Measurements from ENCODE around the gene LEMD3. TPM values are rescaled to one million over a fixed set of nuclear protein-coding genes. Genes with fewer than 3 reads are reported as not detected.
"Not testable (repeated sequence)": the region's sequence is repeated elsewhere in the genome, so short reads cannot be mapped to it uniquely, and the experiment has no call there.

The LEMD3 gene
- total RNA-seq, 2 experiments from 2014 or later: 67.1 to 68.8 TPM

DNA sequence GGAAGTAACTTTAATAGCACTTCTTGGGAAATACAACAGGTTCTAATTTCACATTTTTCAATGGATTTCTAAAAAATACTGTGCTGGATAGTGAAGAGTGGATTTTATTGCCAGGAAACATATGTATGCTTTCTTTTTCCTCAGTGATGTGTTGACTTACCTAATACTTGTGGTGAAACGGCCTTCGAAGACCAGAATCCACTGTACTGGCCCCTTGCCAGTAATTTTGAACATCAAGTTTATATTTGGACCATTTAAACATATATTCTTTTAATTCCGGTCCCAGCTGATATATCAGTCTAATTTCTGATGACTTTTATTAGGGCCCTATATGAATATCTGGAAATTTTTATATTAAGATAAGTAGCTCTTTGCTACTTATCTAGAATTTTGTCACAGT is 110.9 kb downstream of the LEMD3 start:
- H3K36me3 Mint-ChIP-seq (ENCODE audit: low read depth): no peaks in the 10 kb centered on the region
- H3K9me3 Mint-ChIP-seq: no peaks in the 10 kb centered on the region
- no peaks in the 10 kb centered on the region for H3K9me3 ChIP-seq (ENCODE audit: control insufficient read depth in 1 of 2, insufficient read depth in 1 of 2, low read length in 2 of 2)
- peaks cover 7% of the 10 kb centered on the region for H3K4me1 ChIP-seq (ENCODE audit: insufficient read depth, low read length)
- ATAC-seq (ENCODE audit: poor library complexity) (no peak), DNase-seq (no peak)
- no peaks in the 10 kb centered on the region for H3K36me3 ChIP-seq (ENCODE audit: insufficient read depth, low read length)
- CTCF ChIA-PET: no interaction called here
- H3K4me3 Mint-ChIP-seq: no peak overlapping the region
- H3K4me1 Mint-ChIP-seq (ENCODE audit: low read depth): peaks cover 5% of the 10 kb centered on the region
- no peak overlapping the region for H3K27ac ChIP-seq (ENCODE audit: low read depth in 1 of 2, low read length in 2 of 2)
- H3K27me3 Mint-ChIP-seq: peaks cover 67% of the 10 kb centered on the region
- POLR2A ChIA-PET: no interaction called here
- intact Hi-C loops (cut with DNase I, micrococcal nuclease): no loop called here
- H3K27me3 ChIP-seq (ENCODE audit: control insufficient read depth in 1 of 2, insufficient read depth in 2 of 2, low read length in 2 of 2): peaks cover 19 to 39% of the 10 kb centered on the region in 2 experiments
- H3K27ac Mint-ChIP-seq: no peak overlapping the region
- TF ChIP-seq, protein P1, sequence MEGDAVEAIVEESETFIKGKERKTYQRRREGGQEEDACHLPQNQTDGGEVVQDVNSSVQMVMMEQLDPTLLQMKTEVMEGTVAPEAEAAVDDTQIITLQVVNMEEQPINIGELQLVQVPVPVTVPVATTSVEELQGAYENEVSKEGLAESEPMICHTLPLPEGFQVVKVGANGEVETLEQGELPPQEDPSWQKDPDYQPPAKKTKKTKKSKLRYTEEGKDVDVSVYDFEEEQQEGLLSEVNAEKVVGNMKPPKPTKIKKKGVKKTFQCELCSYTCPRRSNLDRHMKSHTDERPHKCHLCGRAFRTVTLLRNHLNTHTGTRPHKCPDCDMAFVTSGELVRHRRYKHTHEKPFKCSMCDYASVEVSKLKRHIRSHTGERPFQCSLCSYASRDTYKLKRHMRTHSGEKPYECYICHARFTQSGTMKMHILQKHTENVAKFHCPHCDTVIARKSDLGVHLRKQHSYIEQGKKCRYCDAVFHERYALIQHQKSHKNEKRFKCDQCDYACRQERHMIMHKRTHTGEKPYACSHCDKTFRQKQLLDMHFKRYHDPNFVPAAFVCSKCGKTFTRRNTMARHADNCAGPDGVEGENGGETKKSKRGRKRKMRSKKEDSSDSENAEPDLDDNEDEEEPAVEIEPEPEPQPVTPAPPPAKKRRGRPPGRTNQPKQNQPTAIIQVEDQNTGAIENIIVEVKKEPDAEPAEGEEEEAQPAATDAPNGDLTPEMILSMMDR (IDR thresholded peaks at IDR 0.05): no peak
- H3K4me3 ChIP-seq (ENCODE audit: low read length): no peak overlapping the region

DNA sequence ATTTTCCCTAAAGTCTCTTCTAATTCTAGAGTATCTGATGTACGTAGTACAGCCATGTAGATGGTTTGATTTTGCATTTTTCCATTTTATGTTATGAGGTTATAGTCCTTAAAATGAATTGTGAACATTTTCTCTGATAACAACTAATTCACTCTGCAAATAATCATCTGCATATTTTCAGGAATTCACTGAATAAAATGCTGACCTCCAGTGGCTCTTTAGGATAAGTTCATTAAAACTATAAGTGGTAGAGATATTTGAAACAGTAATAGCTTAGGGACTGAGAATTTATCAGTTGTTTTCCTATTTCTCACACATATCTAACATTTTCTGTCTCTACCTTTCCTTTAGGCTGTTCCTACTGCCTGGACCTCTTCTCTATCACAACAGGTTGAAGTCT is 113.5 kb downstream of the LEMD3 start:
- no peaks in the 10 kb centered on the region for H3K9me3 ChIP-seq (ENCODE audit: control insufficient read depth in 1 of 2, insufficient read depth in 1 of 2, low read length in 2 of 2)
- CTCF ChIA-PET: no interaction called here
- Mint-ChIP-seq H3K36me3 (ENCODE audit: low read depth) (no peaks in the 10 kb centered on the region), H3K4me1 (ENCODE audit: low read depth) (peaks cover 5% of the 10 kb centered on the region), H3K9me3 (no peaks in the 10 kb centered on the region), H3K4me3 (no peak overlapping the region), H3K27ac (no peak overlapping the region), H3K27me3 (peaks cover 52% of the 10 kb centered on the region)
- no peak overlapping the region for H3K4me3 ChIP-seq (ENCODE audit: low read length)
- TF ChIP-seq, protein P1 (IDR thresholded peaks at IDR 0.05): no peak
- peaks cover 7% of the 10 kb centered on the region for H3K4me1 ChIP-seq (ENCODE audit: insufficient read depth, low read length)
- intact Hi-C loops (cut with DNase I, micrococcal nuclease): no loop called here
- POLR2A ChIA-PET: no interaction called here
- H3K27ac ChIP-seq (ENCODE audit: low read depth in 1 of 2, low read length in 2 of 2): no peak overlapping the region
- ATAC-seq (ENCODE audit: poor library complexity) (no peak), DNase-seq (no peak)
- H3K27me3 ChIP-seq (ENCODE audit: control insufficient read depth in 1 of 2, insufficient read depth in 2 of 2, low read length in 2 of 2): peaks cover 10 to 21% of the 10 kb centered on the region in 2 experiments
- H3K36me3 ChIP-seq (ENCODE audit: insufficient read depth, low read length): no peaks in the 10 kb centered on the region

DNA sequence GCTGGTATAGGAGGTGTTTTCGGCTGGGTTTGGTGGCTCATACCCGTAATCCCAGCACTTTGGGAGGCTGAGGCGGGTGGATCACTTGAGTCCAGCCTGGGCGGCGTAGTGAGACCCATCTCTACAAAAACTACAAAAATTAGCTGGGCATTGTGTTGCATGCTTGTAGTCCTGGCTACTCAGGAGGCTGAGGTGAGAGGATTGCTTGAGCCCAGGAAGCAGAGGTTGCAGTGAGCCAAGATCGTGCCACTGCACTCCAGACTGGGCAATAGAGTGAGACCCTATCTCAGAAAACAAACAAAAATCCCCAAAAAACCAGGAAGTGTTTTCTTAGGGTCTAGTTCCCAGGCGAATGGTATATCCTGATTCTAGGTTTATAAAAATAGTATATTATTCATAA is 116.1 kb downstream of the LEMD3 start:
- H3K27ac Mint-ChIP-seq; H3K27ac ChIP-seq (ENCODE audit: low read depth in 1 of 2, low read length in 2 of 2); H3K4me1 ChIP-seq (ENCODE audit: insufficient read depth, low read length); H3K9me3 Mint-ChIP-seq; H3K9me3 ChIP-seq (ENCODE audit: control insufficient read depth in 1 of 2, insufficient read depth in 1 of 2, low read length in 2 of 2); H3K36me3 Mint-ChIP-seq (ENCODE audit: low read depth); H3K4me3 ChIP-seq (ENCODE audit: low read length); H3K27me3 ChIP-seq (ENCODE audit: control insufficient read depth in 1 of 2, insufficient read depth in 2 of 2, low read length in 2 of 2); POLR2A ChIA-PET; H3K4me3 Mint-ChIP-seq; H3K4me1 Mint-ChIP-seq (ENCODE audit: low read depth); H3K36me3 ChIP-seq (ENCODE audit: insufficient read depth, low read length); ATAC-seq (ENCODE audit: poor library complexity); CTCF ChIA-PET; DNase-seq; intact Hi-C loops (cut with DNase I, micrococcal nuclease): not testable (repeated sequence)
- peaks cover 35% of the 10 kb centered on the region for H3K27me3 Mint-ChIP-seq

DNA sequence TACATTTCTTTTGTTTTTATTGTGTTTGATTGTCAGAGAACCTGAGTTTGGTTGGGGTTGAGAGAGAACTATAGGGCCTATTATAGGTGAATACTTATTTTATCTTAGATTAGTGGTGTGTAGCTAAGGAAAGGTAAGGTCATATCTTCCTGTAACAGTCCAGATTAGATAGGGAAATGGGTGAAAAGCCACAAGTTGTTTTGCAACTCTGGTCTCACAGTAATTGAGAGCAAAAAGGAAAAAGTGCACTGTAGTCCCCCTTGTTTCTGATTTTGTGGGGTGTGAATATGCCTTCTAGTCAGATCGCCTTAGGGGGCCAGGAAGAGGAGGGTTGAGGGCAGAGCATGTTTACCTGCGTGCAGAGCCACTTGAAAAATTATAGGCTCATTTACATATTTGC is 118.0 kb downstream of the LEMD3 start:
- Histone ChIP-seq H3K27ac (ENCODE audit: low read depth in 1 of 2, low read length in 2 of 2) (no peak overlapping the region), H3K4me3 (ENCODE audit: low read length) (no peak overlapping the region), H3K4me1 (ENCODE audit: insufficient read depth, low read length) (no peaks in the 10 kb centered on the region), H3K36me3 (ENCODE audit: insufficient read depth, low read length) (no peaks in the 10 kb centered on the region), H3K27me3 (ENCODE audit: control insufficient read depth in 1 of 2, insufficient read depth in 2 of 2, low read length in 2 of 2) (peaks cover 0 to 5% of the 10 kb centered on the region in 2 experiments), H3K9me3 (ENCODE audit: control insufficient read depth in 1 of 2, insufficient read depth in 1 of 2, low read length in 2 of 2) (no peaks in the 10 kb centered on the region)
- Mint-ChIP-seq H3K4me3 (no peak overlapping the region), H3K27ac (no peak overlapping the region), H3K36me3 (ENCODE audit: low read depth) (no peaks in the 10 kb centered on the region), H3K4me1 (ENCODE audit: low read depth) (no peaks in the 10 kb centered on the region), H3K9me3 (no peaks in the 10 kb centered on the region), H3K27me3 (peaks cover 19% of the 10 kb centered on the region)
- CTCF ChIA-PET: no interaction called here
- TF ChIP-seq, protein P1 (IDR thresholded peaks at IDR 0.05): no peak
- POLR2A ChIA-PET: no interaction called here
- ATAC-seq (ENCODE audit: poor library complexity) (no peak), DNase-seq (no peak)
- intact Hi-C loops (cut with DNase I, micrococcal nuclease): no loop called here
